ENCODE data around the gene GKN2. TPM values are rescaled to one million over a fixed set of nuclear protein-coding genes. Genes with fewer than 3 reads are reported as not detected.

The GKN2 gene
- total RNA-seq, 1 experiment from 2014 or later: not detected

DNA sequence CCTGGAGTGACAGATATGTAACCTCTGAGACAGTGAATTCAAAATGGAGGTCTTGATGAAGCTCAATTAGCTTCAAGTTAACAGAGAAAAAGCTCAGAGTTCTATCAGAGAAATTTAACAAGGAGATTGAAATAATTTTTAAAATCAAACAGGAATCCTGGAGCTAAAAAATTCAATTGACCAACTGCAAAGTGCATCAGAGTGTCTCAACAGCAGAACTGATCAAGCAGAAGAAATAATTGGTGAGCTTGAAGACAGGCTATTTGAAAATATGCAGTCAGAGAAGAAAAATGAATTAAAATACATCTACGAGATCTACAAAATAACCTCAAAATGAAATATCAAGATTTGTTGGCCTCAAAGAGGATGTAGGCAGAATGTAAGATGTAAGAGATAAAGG lies 51.1 kb downstream of the GKN2 start:
- in situ Hi-C loops (cut with HindIII; ENCODE audit: low pct_unique_long_range_greater_than_20kb, low sequenced_read_pairs): no loop called here

DNA sequence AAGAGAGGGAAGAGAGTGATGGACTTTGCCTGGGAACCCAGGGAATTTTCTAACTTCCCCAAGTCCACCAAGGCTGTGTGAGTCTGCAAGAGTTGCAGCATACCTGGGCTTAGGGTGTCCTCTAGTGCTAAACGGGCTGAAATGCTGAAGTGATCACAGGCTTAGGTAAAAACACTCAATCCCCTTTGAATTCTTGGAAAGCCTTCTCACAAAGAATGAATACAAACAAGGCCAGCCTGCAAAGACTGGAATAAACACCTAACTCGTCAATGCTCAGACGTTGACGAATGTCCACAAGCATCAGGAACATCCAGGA lies 51.5 kb downstream of the GKN2 start:
- no peaks in the 10 kb centered on the region for H3K9me3 ChIP-seq (ENCODE audit: control insufficient read depth, insufficient read depth, low read depth, low read length)
- no peaks in the 10 kb centered on the region for H3K4me1 ChIP-seq (ENCODE audit: control insufficient read depth, insufficient read depth, low read length)
- in situ Hi-C loops (cut with HindIII; ENCODE audit: low pct_unique_long_range_greater_than_20kb, low sequenced_read_pairs): no loop called here
- CTCF ChIA-PET: no interaction called here
- no peak overlapping the region for H3K27ac ChIP-seq (ENCODE audit: low read length)
- intact Hi-C loops (cut with micrococcal nuclease; ENCODE audit: unreplicated experiment): loop anchor here (5.0 kb wide), 1 partner anchor 439 kb away; no protein-coding TSS in a partner anchor
- no peaks in the 10 kb centered on the region for H3K27me3 ChIP-seq (ENCODE audit: control insufficient read depth, insufficient read depth, low read length)
- DNase-seq (ENCODE audit: low read depth, low spot score) (no peak), ATAC-seq (no peak)
- no peak overlapping the region for H3K4me3 ChIP-seq (ENCODE audit: low read depth in 2 of 2, low read length in 2 of 2)
- POLR2A ChIA-PET: no interaction called here
- H3K36me3 ChIP-seq (ENCODE audit: control insufficient read depth, insufficient read depth, low read length): no peaks in the 10 kb centered on the region
- TF ChIP-seq POLR2AphosphoS5 (IDR thresholded peaks at IDR 0.05; ENCODE audit: low read depth, low read length) (no peak), SIN3A (IDR thresholded peaks at IDR 0.05; ENCODE audit: borderline replicate concordance, insufficient read depth, low read depth, low read length) (no peak), TCF7L2 (IDR thresholded peaks at IDR 0.05; ENCODE audit: low read depth, low read length) (no peak)
- TF ChIP-seq, protein P1, sequence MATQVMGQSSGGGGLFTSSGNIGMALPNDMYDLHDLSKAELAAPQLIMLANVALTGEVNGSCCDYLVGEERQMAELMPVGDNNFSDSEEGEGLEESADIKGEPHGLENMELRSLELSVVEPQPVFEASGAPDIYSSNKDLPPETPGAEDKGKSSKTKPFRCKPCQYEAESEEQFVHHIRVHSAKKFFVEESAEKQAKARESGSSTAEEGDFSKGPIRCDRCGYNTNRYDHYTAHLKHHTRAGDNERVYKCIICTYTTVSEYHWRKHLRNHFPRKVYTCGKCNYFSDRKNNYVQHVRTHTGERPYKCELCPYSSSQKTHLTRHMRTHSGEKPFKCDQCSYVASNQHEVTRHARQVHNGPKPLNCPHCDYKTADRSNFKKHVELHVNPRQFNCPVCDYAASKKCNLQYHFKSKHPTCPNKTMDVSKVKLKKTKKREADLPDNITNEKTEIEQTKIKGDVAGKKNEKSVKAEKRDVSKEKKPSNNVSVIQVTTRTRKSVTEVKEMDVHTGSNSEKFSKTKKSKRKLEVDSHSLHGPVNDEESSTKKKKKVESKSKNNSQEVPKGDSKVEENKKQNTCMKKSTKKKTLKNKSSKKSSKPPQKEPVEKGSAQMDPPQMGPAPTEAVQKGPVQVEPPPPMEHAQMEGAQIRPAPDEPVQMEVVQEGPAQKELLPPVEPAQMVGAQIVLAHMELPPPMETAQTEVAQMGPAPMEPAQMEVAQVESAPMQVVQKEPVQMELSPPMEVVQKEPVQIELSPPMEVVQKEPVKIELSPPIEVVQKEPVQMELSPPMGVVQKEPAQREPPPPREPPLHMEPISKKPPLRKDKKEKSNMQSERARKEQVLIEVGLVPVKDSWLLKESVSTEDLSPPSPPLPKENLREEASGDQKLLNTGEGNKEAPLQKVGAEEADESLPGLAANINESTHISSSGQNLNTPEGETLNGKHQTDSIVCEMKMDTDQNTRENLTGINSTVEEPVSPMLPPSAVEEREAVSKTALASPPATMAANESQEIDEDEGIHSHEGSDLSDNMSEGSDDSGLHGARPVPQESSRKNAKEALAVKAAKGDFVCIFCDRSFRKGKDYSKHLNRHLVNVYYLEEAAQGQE (IDR thresholded peaks at IDR 0.05; ENCODE audit: insufficient read depth in 1 of 2, low read depth in 2 of 2, low read length in 1 of 2): no peak
- TF ChIP-seq, protein P2, sequence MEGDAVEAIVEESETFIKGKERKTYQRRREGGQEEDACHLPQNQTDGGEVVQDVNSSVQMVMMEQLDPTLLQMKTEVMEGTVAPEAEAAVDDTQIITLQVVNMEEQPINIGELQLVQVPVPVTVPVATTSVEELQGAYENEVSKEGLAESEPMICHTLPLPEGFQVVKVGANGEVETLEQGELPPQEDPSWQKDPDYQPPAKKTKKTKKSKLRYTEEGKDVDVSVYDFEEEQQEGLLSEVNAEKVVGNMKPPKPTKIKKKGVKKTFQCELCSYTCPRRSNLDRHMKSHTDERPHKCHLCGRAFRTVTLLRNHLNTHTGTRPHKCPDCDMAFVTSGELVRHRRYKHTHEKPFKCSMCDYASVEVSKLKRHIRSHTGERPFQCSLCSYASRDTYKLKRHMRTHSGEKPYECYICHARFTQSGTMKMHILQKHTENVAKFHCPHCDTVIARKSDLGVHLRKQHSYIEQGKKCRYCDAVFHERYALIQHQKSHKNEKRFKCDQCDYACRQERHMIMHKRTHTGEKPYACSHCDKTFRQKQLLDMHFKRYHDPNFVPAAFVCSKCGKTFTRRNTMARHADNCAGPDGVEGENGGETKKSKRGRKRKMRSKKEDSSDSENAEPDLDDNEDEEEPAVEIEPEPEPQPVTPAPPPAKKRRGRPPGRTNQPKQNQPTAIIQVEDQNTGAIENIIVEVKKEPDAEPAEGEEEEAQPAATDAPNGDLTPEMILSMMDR (IDR thresholded peaks at IDR 0.05): peak; percentile 44
- BruUV-seq (replicated peaks): no TSS peak

More for the DNA sequence above, 51.1 kb downstream of the GKN2 start:
- TF ChIP-seq POLR2AphosphoS5 (IDR thresholded peaks at IDR 0.05; ENCODE audit: low read depth, low read length) (no peak), SIN3A (IDR thresholded peaks at IDR 0.05; ENCODE audit: borderline replicate concordance, insufficient read depth, low read depth, low read length) (no peak), TCF7L2 (IDR thresholded peaks at IDR 0.05; ENCODE audit: low read depth, low read length) (no peak)
- TF ChIP-seq, protein P1 (IDR thresholded peaks at IDR 0.05; ENCODE audit: insufficient read depth in 1 of 2, low read depth in 2 of 2, low read length in 1 of 2): no peak
- TF ChIP-seq, protein P2 (IDR thresholded peaks at IDR 0.05): no peak
- ATAC-seq: no peak
- no peak overlapping the region for H3K4me3 ChIP-seq (ENCODE audit: low read depth in 2 of 2, low read length in 2 of 2)
- H3K27ac ChIP-seq (ENCODE audit: low read length): no peak overlapping the region
- no peaks in the 10 kb centered on the region for H3K36me3 ChIP-seq (ENCODE audit: control insufficient read depth, insufficient read depth, low read length)
- no peaks in the 10 kb centered on the region for H3K9me3 ChIP-seq (ENCODE audit: control insufficient read depth, insufficient read depth, low read depth, low read length)
- no peaks in the 10 kb centered on the region for H3K27me3 ChIP-seq (ENCODE audit: control insufficient read depth, insufficient read depth, low read length)
- CTCF ChIA-PET: no interaction called here
- no TSS peak for BruUV-seq (replicated peaks)
- H3K4me1 ChIP-seq (ENCODE audit: control insufficient read depth, insufficient read depth, low read length): no peaks in the 10 kb centered on the region
- POLR2A ChIA-PET: no interaction called here
- intact Hi-C loops (cut with micrococcal nuclease; ENCODE audit: unreplicated experiment): loop anchor here (5.0 kb wide), 1 partner anchor 439 kb away; no protein-coding TSS in a partner anchor
- DNase-seq (ENCODE audit: low read depth, low spot score): no peak
